COR-L47 (cell line): ENCODE data around the gene CWC27.
A peak's percentile ranks its signal among the peaks of the same experiment; 100 is the strongest.
"Not testable (repeated sequence)": the region's sequence is repeated elsewhere in the genome, so short reads cannot be mapped to it uniquely, and the experiment has no call there.

Experiments used
- DNase-seq: peaks from one replicate; lab custom pipeline; 2025; lab: John Stamatoyannopoulos, UW

Gene CWC27

GRCh38 chr5:64788156-64788555, 19.4 kb downstream of the CWC27 start:
- no peak for DNase-seq

GRCh38 chr5:64789457-64789856, 20.7 kb downstream of the CWC27 start:
- DNase-seq = no peak

- no peak for DNase-seq
Observed at GRCh38 chr5:64790210-64790609, 21.5 kb downstream of the CWC27 start.

- no peak for DNase-seq
Observed at GRCh38 chr5:64792469-64792868, 23.7 kb downstream of the CWC27 start.

- DNase-seq = no peak
Observed at GRCh38 chr5:64794053-64794770, 25.5 kb downstream of the CWC27 start.

- DNase-seq = no peak
Observed at GRCh38 chr5:64796301-64796700, 27.6 kb downstream of the CWC27 start.

GRCh38 chr5:64800926-64801325, 32.2 kb downstream of the CWC27 start:
- DNase-seq = no peak

GRCh38 chr5:64806537-64806936, 37.8 kb downstream of the CWC27 start:
- DNase-seq = no peak

- no peak for DNase-seq
Observed at GRCh38 chr5:64807520-64807919, 38.8 kb downstream of the CWC27 start.

- DNase-seq = peak; percentile 43
Observed at GRCh38 chr5:64811050-64811640, 42.4 kb downstream of the CWC27 start.

GRCh38 chr5:64814073-64814472, 45.3 kb downstream of the CWC27 start:
- no peak for DNase-seq

- no peak for DNase-seq
Observed at GRCh38 chr5:64818245-64818644, 49.5 kb downstream of the CWC27 start.

GRCh38 chr5:64819345-64819744, 50.6 kb downstream of the CWC27 start:
- not testable (repeated sequence) for DNase-seq

- DNase-seq = no peak
Observed at GRCh38 chr5:64822320-64822719, 53.6 kb downstream of the CWC27 start.

- no peak for DNase-seq
Observed at GRCh38 chr5:64826541-64826940, 57.8 kb downstream of the CWC27 start.

GRCh38 chr5:64827703-64828102, 59.0 kb downstream of the CWC27 start:
- DNase-seq = no peak

GRCh38 chr5:64830650-64831049, 61.9 kb downstream of the CWC27 start:
- not testable (repeated sequence) for DNase-seq

GRCh38 chr5:64831996-64832395, 63.3 kb downstream of the CWC27 start:
- DNase-seq = no peak

- DNase-seq = no peak
Observed at GRCh38 chr5:64834037-64834436, 65.3 kb downstream of the CWC27 start.

- no peak for DNase-seq
Observed at GRCh38 chr5:64834611-64835010, 65.9 kb downstream of the CWC27 start.

GRCh38 chr5:64835266-64835665, 66.5 kb downstream of the CWC27 start:
- no peak for DNase-seq

GRCh38 chr5:64836190-64836755, 67.5 kb downstream of the CWC27 start:
- DNase-seq = no peak

- no peak for DNase-seq
Observed at GRCh38 chr5:64836786-64837185, 68.1 kb downstream of the CWC27 start.

GRCh38 chr5:64838376-64838775, 69.6 kb downstream of the CWC27 start:
- DNase-seq = no peak
